Measurements from ENCODE around the gene ARMC12.
"Not testable (repeated sequence)": the region's sequence is repeated elsewhere in the genome, so short reads cannot be mapped to it uniquely, and the experiment has no call there.

ARMC12 gene

GRCh38 chr6:35691027-35691824 lies 45.6 kb upstream of the ARMC12 start:
- Histone ChIP-seq H3K4me3 (ENCODE audit: low read depth, low read length) (no peak overlapping the region), H3K36me3 (no peaks in the 10 kb centered on the region; the same call in 1 of the 2 replicates), H3K4me1 (peaks cover 3% of the 10 kb centered on the region), H3K27me3 (no peaks in the 10 kb centered on the region), H3K9me3 (no peaks in the 10 kb centered on the region)
- no peak for TF ChIP-seq CTCF (IDR thresholded peaks at IDR 0.05; ENCODE audit: low read depth, low read length)
- DNase-seq, result no peak

GRCh38 chr6:35694462-35694861 lies 42.4 kb upstream of the ARMC12 start:
- H3K4me1 ChIP-seq, result no peaks in the 10 kb centered on the region
- TF ChIP-seq CTCF (IDR thresholded peaks at IDR 0.05; ENCODE audit: low read depth, low read length), result no peak
- H3K4me3 ChIP-seq (ENCODE audit: low read depth, low read length), result no peak overlapping the region
- H3K9me3 ChIP-seq, result no peaks in the 10 kb centered on the region
- H3K27me3 ChIP-seq, result no peaks in the 10 kb centered on the region
- no peaks in the 10 kb centered on the region for H3K36me3 ChIP-seq
- no peak for DNase-seq

GRCh38 chr6:35698430-35698829 lies 38.4 kb upstream of the ARMC12 start:
- H3K36me3 ChIP-seq; H3K4me3 ChIP-seq (ENCODE audit: low read depth, low read length); H3K4me1 ChIP-seq; H3K27me3 ChIP-seq; DNase-seq; H3K9me3 ChIP-seq: not testable (repeated sequence)

DNA sequence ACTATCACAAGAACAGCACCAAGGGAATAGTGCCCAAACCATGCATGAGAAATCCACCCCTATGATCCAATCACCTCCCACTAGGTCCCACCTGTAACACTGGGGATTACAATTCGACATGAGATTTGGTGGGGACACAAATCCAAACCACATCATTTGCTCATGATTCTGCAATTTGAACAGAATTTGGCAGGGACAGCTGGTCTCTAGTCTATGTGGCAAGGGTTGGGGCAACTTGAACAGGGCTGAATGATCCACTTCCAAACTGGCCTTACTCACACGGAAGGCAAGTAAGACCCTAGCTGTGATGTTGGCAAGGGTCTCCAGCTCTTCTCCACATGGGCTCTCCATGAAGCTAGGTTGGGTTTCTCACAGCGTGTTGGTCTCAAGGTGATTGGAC lies 38.0 kb upstream of the ARMC12 start:
- Histone ChIP-seq H3K4me3 (ENCODE audit: low read depth, low read length) (no peak overlapping the region), H3K9me3 (no peaks in the 10 kb centered on the region; the same call in 1 of the 2 replicates), H3K27me3 (no peaks in the 10 kb centered on the region), H3K36me3 (no peaks in the 10 kb centered on the region), H3K4me1 (no peaks in the 10 kb centered on the region)
- no peak for DNase-seq
- TF ChIP-seq CTCF (IDR thresholded peaks at IDR 0.05; ENCODE audit: low read depth, low read length), result no peak

DNA sequence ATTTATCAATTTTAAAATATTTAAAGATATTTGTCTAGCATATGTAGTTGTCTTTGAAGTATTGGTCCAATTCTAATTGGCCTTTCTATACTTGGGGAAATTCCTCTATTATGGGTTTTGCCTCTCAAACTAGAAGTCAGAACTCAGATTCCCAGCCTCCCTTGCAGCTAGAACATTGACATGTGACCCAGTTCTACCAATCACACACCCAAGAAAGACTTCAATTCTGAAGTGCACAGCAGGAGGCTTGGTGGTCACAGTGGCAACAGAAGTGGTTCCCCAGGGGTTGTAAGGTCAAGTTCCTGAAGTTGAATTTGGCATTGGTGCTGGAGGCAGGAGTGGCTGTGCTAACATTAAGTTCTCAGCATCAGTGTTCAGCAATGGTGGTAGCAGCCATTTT lies 33.3 kb upstream of the ARMC12 start:
- DNase-seq, result no peak
- H3K36me3 ChIP-seq, result no peaks in the 10 kb centered on the region
- no peaks in the 10 kb centered on the region; the same call in 1 of the 2 replicates for H3K9me3 ChIP-seq
- TF ChIP-seq CTCF (IDR thresholded peaks at IDR 0.05; ENCODE audit: low read depth, low read length), result no peak
- H3K27me3 ChIP-seq, result no peaks in the 10 kb centered on the region
- no peak overlapping the region for H3K4me3 ChIP-seq (ENCODE audit: low read depth, low read length)
- no peaks in the 10 kb centered on the region for H3K4me1 ChIP-seq

DNA sequence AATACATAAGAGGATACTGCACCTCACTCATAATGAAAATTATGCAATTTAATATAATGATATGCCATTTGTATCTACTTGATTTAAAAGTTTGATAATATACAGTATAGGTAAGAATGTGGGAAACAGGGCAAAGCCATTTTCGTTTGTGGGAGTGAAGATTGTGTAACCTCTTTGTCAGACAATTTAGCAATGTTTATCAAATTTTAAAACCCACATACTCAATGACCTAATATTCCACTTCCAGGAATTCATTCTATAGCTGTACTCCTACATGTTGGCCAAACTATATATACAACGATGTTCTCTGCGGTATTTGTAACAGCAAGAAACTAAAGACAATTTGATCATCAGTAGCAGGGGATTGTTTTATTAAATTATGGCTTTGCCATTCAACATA lies 30.4 kb upstream of the ARMC12 start:
- no peaks in the 10 kb centered on the region for H3K27me3 ChIP-seq
- no peak for DNase-seq
- no peaks in the 10 kb centered on the region; the same call in 1 of the 2 replicates for H3K9me3 ChIP-seq
- H3K4me3 ChIP-seq (ENCODE audit: low read depth, low read length), result no peak overlapping the region
- no peaks in the 10 kb centered on the region for H3K4me1 ChIP-seq
- TF ChIP-seq CTCF (IDR thresholded peaks at IDR 0.05; ENCODE audit: low read depth, low read length), result no peak
- no peaks in the 10 kb centered on the region for H3K36me3 ChIP-seq

Measured in BE2C (cell line).